ENCODE measurements around the gene ABCA3. TPM values are rescaled to one million over a fixed set of nuclear protein-coding genes. Genes with fewer than 3 reads are reported as not detected.

ABCA3 gene
- total RNA-seq, 1 experiment from 2014 or later: 9.0 TPM

DNA sequence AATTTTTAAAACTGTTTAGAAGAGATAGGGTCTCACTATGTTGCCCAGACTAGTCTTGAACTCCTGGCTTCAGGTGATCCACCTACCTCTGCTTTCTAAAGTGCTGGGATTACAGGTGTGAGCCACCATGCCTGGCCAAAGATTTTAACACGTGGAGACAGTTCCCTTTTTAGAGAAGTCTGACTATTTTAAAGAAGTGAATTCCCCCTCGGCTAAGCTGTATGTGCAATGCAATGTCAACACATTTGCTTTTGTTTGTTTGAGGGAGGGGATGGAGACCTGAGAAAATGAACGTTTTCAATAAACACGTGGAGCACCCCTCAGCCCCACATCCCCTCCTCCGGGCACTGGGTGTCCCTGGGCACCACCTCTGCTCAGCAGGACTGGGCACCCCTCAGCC is 58.3 kb downstream of the ABCA3 start:
- H3K4me3 ChIP-seq (ENCODE audit: low read depth, low read length, poor library complexity, severe bottlenecking): no peak overlapping the region
- no peaks in the 10 kb centered on the region for H3K9me3 ChIP-seq (ENCODE audit: low read depth, low read length, poor library complexity, severe bottlenecking)
- ChIA-PET CTCF (no interaction called here), POLR2A (ENCODE audit: low non-redundant PET) (no interaction called here)
- no peaks in the 10 kb centered on the region for H3K4me1 ChIP-seq (ENCODE audit: insufficient read depth, low read length, poor library complexity, severe bottlenecking)
- H3K27me3 ChIP-seq (replicated peaks; ENCODE audit: insufficient read depth, low read depth, low read length, poor library complexity): no peaks in the 10 kb centered on the region
- BruUV-seq (replicated peaks): no TSS peak
- no peak for TF ChIP-seq EZH2 (IDR thresholded peaks at IDR 0.05; ENCODE audit: borderline replicate concordance, low read depth, low read length, poor library complexity, severe bottlenecking)
- TF ChIP-seq, protein P1, sequence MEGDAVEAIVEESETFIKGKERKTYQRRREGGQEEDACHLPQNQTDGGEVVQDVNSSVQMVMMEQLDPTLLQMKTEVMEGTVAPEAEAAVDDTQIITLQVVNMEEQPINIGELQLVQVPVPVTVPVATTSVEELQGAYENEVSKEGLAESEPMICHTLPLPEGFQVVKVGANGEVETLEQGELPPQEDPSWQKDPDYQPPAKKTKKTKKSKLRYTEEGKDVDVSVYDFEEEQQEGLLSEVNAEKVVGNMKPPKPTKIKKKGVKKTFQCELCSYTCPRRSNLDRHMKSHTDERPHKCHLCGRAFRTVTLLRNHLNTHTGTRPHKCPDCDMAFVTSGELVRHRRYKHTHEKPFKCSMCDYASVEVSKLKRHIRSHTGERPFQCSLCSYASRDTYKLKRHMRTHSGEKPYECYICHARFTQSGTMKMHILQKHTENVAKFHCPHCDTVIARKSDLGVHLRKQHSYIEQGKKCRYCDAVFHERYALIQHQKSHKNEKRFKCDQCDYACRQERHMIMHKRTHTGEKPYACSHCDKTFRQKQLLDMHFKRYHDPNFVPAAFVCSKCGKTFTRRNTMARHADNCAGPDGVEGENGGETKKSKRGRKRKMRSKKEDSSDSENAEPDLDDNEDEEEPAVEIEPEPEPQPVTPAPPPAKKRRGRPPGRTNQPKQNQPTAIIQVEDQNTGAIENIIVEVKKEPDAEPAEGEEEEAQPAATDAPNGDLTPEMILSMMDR (conservative IDR thresholded peaks at IDR 0.05; ENCODE audit: low read depth, low read length): no peak
- intact Hi-C loops (cut with micrococcal nuclease; ENCODE audit: unreplicated experiment): no loop called here
- no peak for DNase-seq (ENCODE audit: low spot score)
- H3K36me3 ChIP-seq (ENCODE audit: insufficient read depth, low read length, poor library complexity, severe bottlenecking): no peaks in the 10 kb centered on the region
- no peak overlapping the region for H3K27ac ChIP-seq (ENCODE audit: low read depth, low read length, poor library complexity, severe bottlenecking)

GRCh38 chr16:2280981-2281542 is 59.5 kb downstream of the ABCA3 start:
- Histone ChIP-seq H3K36me3 (ENCODE audit: insufficient read depth, low read length, poor library complexity, severe bottlenecking) (no peaks in the 10 kb centered on the region), H3K27ac (ENCODE audit: low read depth, low read length, poor library complexity, severe bottlenecking) (no peak overlapping the region), H3K4me3 (ENCODE audit: low read depth, low read length, poor library complexity, severe bottlenecking) (no peak overlapping the region), H3K27me3 (replicated peaks; ENCODE audit: insufficient read depth, low read depth, low read length, poor library complexity) (no peaks in the 10 kb centered on the region), H3K9me3 (ENCODE audit: low read depth, low read length, poor library complexity, severe bottlenecking) (no peaks in the 10 kb centered on the region), H3K4me1 (ENCODE audit: insufficient read depth, low read length, poor library complexity, severe bottlenecking) (no peaks in the 10 kb centered on the region)
- no peak for DNase-seq (ENCODE audit: low spot score)
- POLR2A ChIA-PET (ENCODE audit: low non-redundant PET): interaction anchor here (0.5 kb wide), 1 partner anchor 126 kb away, joined by 3 read pairs; the partner anchor contains the start of gene TRAF7
- no TSS peak for BruUV-seq (replicated peaks)
- TF ChIP-seq, protein P1 (conservative IDR thresholded peaks at IDR 0.05; ENCODE audit: low read depth, low read length): no peak
- TF ChIP-seq EZH2 (IDR thresholded peaks at IDR 0.05; ENCODE audit: borderline replicate concordance, low read depth, low read length, poor library complexity, severe bottlenecking): no peak
- intact Hi-C loops (cut with micrococcal nuclease; ENCODE audit: unreplicated experiment): no loop called here
- CTCF ChIA-PET: no interaction called here

GRCh38 chr16:2280461-2280860 is 60.1 kb downstream of the ABCA3 start:
- DNase-seq (ENCODE audit: low spot score): no peak
- H3K4me3 ChIP-seq (ENCODE audit: low read depth, low read length, poor library complexity, severe bottlenecking): no peak overlapping the region
- ChIA-PET CTCF (no interaction called here), POLR2A (ENCODE audit: low non-redundant PET) (interaction anchor here (0.5 kb wide), 1 partner anchor 125 kb away, joined by 3 read pairs; the partner anchor contains the start of gene TRAF7)
- TF ChIP-seq EZH2 (IDR thresholded peaks at IDR 0.05; ENCODE audit: borderline replicate concordance, low read depth, low read length, poor library complexity, severe bottlenecking): no peak
- TF ChIP-seq, protein P1 (conservative IDR thresholded peaks at IDR 0.05; ENCODE audit: low read depth, low read length): no peak
- no peaks in the 10 kb centered on the region for H3K36me3 ChIP-seq (ENCODE audit: insufficient read depth, low read length, poor library complexity, severe bottlenecking)
- no peaks in the 10 kb centered on the region for H3K27me3 ChIP-seq (replicated peaks; ENCODE audit: insufficient read depth, low read depth, low read length, poor library complexity)
- no peaks in the 10 kb centered on the region for H3K4me1 ChIP-seq (ENCODE audit: insufficient read depth, low read length, poor library complexity, severe bottlenecking)
- H3K27ac ChIP-seq (ENCODE audit: low read depth, low read length, poor library complexity, severe bottlenecking): no peak overlapping the region
- intact Hi-C loops (cut with micrococcal nuclease; ENCODE audit: unreplicated experiment): no loop called here
- no TSS peak for BruUV-seq (replicated peaks)
- H3K9me3 ChIP-seq (ENCODE audit: low read depth, low read length, poor library complexity, severe bottlenecking): no peaks in the 10 kb centered on the region
